ENCODE measurements around the gene KANSL3.

Gene KANSL3

GRCh38 chr2:96553176-96553956, 84.7 kb downstream of the KANSL3 start:
- ATAC-seq: no peak; the same call in 2 of the 3 replicates
- no peak for TF ChIP-seq SNAI2 (CRISPR knock-in tag; IDR thresholded peaks at IDR 0.05)
- TF ChIP-seq ZNF8 (CRISPR knock-in tag; IDR thresholded peaks at IDR 0.05): no peak

DNA sequence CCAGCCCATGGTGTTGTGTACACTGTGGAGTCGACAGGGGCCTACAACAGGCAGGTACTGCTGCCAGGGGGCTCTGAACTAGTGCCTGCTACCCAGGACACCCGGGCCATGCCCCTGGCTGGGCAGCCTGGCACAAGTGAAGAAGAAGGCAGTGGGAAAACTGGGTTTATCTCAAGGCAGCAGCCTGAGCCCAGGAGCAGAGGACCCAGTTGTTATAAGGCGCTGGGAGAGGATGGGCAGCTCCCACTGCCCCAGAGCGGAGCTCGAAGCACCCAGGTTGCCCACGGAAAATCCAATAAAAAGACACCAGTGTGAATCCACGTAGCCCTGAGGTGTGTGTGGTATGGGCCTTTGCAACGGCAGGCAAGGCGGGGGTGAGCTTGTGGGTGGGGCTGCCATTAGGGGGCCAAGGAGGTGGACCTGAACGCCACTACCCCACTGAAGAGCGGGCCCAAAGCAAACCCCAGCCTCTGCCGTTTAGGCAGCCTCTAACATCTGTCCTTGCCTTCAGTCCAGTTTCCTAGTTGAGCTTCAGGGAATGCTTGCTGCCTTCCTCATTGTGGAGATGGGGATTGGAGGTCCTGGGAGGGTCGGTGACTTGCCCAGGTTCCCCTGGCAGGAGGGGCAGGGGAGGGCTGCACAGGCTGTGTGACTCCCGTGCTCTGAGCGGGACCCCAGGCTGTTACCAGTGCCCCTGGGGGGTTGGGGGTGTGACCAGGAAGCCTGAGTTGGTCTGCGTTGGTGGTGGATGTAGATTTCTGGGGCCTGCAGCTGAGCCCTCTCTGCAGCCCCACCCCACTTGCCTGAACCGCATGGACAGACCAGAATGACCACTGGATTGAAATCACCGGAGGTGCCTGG, 85.6 kb downstream of the KANSL3 start:
- ATAC-seq: no peak

DNA sequence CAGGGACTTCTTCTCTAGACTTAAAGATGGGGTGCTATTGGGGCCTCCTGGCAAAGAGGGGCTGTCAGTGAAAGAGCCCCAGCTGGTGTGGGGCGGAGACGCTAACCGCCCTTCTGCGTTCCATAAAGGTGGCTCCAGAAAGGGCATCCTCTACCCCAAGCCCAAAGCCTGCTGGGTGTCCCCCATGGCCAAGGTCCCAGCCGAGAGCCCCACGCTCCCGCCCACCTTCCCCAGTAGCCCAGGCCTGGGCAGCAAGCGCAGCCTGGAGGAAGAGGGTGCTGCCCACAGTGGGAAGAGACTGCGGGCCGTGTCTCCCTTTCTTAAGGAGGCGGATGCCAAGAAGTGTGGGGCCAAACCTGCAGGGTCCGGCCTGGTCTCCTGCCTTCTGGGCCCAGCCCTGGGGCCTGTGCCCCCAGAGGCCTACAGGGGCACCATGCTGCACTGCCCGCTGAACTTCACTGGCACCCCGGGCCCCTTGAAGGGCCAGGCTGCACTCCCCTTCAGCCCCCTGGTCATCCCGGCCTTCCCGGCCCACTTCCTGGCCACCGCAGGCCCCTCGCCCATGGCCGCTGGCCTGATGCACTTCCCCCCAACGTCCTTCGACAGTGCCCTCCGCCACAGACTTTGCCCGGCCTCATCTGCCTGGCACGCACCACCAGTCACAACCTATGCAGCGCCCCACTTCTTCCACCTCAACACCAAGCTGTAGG, 86.4 kb downstream of the KANSL3 start:
- TF ChIP-seq OSR1 (CRISPR knock-in tag; IDR thresholded peaks at IDR 0.05): no peak
- TF ChIP-seq ISL1 (CRISPR knock-in tag; IDR thresholded peaks at IDR 0.05): no peak
- ATAC-seq: no peak

More for the DNA sequence above, 85.6 kb downstream of the KANSL3 start:
- no peak for TF ChIP-seq PATZ1 (CRISPR knock-in tag; IDR thresholded peaks at IDR 0.05; ENCODE audit: borderline replicate concordance)
- TF ChIP-seq POU6F1 (CRISPR knock-in tag; IDR thresholded peaks at IDR 0.05; ENCODE audit: borderline replicate concordance, low read depth): no peak
- TF ChIP-seq, protein P1, sequence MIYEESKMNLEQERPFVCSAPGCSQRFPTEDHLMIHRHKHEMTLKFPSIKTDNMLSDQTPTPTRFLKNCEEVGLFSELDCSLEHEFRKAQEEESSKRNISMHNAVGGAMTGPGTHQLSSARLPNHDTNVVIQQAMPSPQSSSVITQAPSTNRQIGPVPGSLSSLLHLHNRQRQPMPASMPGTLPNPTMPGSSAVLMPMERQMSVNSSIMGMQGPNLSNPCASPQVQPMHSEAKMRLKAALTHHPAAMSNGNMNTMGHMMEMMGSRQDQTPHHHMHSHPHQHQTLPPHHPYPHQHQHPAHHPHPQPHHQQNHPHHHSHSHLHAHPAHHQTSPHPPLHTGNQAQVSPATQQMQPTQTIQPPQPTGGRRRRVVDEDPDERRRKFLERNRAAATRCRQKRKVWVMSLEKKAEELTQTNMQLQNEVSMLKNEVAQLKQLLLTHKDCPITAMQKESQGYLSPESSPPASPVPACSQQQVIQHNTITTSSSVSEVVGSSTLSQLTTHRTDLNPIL (CRISPR knock-in tag; IDR thresholded peaks at IDR 0.05; ENCODE audit: low read depth): no peak
- TF ChIP-seq SNAI2 (CRISPR knock-in tag; IDR thresholded peaks at IDR 0.05): no peak
- TF ChIP-seq ESRRG (CRISPR knock-in tag; IDR thresholded peaks at IDR 0.05): no peak
- no peak for TF ChIP-seq ZNF8 (CRISPR knock-in tag; IDR thresholded peaks at IDR 0.05)
- no peak for TF ChIP-seq ZC3H10 (CRISPR knock-in tag; IDR thresholded peaks at IDR 0.05)
- no peak for TF ChIP-seq TOX (CRISPR knock-in tag; IDR thresholded peaks at IDR 0.05; ENCODE audit: borderline replicate concordance)
- TF ChIP-seq CSRNP3 (CRISPR knock-in tag; IDR thresholded peaks at IDR 0.05): no peak
- TF ChIP-seq ZNF70 (CRISPR knock-in tag; IDR thresholded peaks at IDR 0.05): no peak
- TF ChIP-seq ARNTL (CRISPR knock-in tag; IDR thresholded peaks at IDR 0.05; ENCODE audit: borderline replicate concordance, low read depth): no peak
- no peak for TF ChIP-seq BACH2 (CRISPR knock-in tag; IDR thresholded peaks at IDR 0.05; ENCODE audit: borderline replicate concordance)

DNA sequence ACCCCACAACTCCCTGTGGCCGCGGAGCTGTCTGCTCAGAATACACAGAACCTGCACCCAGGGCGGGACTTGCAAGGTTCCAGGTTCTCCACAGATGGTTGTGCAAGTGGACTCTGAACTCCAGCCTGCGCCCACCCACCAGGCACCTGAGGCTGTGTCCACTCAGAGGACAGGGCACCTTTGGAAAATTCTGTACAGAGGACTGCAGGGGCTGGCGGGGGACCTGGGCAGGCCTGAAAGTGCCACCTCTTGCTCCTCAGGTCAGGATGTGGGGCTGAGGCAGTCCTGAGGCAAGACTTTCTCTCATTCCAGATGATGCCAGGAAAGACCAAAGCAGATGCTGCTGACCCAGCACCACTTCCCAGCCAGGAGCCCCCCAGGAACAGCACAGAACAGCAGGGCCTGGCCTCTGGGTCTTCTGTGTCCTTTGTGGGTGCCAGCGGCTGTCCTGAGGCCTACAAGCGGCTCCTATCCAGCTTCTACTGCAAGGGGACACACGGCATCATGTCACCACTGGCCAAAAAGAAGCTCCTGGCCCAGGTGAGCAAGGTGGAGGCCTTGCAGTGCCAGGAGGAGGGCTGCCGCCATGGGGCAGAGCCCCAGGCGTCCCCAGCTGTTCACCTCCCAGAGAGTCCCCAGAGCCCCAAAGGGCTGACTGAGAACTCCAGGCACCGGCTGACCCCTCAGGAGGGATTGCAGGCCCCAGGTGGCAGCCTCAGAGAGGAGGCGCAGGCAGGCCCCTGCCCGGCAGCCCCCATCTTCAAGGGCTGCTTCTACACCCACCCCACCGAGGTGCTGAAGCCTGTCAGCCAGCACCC, 87.1 kb downstream of the KANSL3 start:
- TF ChIP-seq OSR1 (CRISPR knock-in tag; IDR thresholded peaks at IDR 0.05) (no peak), GLIS3 (CRISPR knock-in tag; IDR thresholded peaks at IDR 0.05) (no peak), ZNF8 (CRISPR knock-in tag; IDR thresholded peaks at IDR 0.05) (no peak)
- no peak for ATAC-seq
